Fibroblast of lung (primary cell): ENCODE results near the gene ZNF581.

ENCODE experiments used
- EZH2 ChIP-seq: IDR thresholded peaks from 2 replicates; pipeline ENCODE4 v1.5.1; 2012; ENCODE audit warnings: low read length, control low read depth, mild to moderate bottlenecking; ENCODE audit errors: missing control alignments
- TF ChIP-seq, protein P1 (sequence below), 2 donors: IDR thresholded peaks in 1 of 2; conservative IDR thresholded peaks in 1 of 2; 1 replicate in 1 of 2; 2 replicates in 1 of 2; pipeline ENCODE4 v1.5.1; 2011 to 2012; ENCODE audit warnings: low read length in 2 of 2, control low read depth in 1 of 2, inconsistent platforms in 1 of 2, low read depth in 1 of 2, mild to moderate bottlenecking in 1 of 2

DNA sequence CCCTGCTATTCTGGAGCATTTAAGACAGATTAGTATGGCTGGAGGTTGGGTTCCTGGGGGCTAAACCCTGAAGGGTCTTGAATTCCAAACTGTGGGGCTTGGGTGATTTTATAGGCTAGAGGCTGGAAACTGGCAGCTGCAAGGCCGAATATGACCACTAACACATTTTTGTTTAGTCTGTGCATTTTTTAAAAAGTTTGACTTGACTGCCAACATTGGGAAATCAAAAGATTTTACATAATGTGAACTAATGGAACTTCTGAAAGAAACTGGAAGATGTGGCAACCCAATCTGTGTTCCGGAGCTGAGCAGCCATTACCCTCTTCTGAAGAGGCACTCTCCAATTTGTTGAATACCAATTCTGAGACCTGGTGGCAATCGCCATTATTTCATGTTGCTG is 24.2 kb upstream of the ZNF581 start:
- TF ChIP-seq, protein P1, sequence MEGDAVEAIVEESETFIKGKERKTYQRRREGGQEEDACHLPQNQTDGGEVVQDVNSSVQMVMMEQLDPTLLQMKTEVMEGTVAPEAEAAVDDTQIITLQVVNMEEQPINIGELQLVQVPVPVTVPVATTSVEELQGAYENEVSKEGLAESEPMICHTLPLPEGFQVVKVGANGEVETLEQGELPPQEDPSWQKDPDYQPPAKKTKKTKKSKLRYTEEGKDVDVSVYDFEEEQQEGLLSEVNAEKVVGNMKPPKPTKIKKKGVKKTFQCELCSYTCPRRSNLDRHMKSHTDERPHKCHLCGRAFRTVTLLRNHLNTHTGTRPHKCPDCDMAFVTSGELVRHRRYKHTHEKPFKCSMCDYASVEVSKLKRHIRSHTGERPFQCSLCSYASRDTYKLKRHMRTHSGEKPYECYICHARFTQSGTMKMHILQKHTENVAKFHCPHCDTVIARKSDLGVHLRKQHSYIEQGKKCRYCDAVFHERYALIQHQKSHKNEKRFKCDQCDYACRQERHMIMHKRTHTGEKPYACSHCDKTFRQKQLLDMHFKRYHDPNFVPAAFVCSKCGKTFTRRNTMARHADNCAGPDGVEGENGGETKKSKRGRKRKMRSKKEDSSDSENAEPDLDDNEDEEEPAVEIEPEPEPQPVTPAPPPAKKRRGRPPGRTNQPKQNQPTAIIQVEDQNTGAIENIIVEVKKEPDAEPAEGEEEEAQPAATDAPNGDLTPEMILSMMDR (conservative IDR thresholded peaks at IDR 0.05 in 1 of 2, IDR thresholded peaks at IDR 0.05 in 1 of 2; ENCODE audit: low read depth in 1 of 2, low read length in 2 of 2): no peak
- no peak for TF ChIP-seq EZH2
